CD1c-positive myeloid dendritic cell (primary cell): ENCODE results near the gene GYS2.
"Not testable (repeated sequence)": the region's sequence is repeated elsewhere in the genome, so short reads cannot be mapped to it uniquely, and the experiment has no call there.

Experiments
- DNase-seq: peaks from one replicate; pipeline ENCODE4 v3.0.0-alpha.2; 2016; ENCODE audit errors: extremely low spot score

The GYS2 gene

DNA sequence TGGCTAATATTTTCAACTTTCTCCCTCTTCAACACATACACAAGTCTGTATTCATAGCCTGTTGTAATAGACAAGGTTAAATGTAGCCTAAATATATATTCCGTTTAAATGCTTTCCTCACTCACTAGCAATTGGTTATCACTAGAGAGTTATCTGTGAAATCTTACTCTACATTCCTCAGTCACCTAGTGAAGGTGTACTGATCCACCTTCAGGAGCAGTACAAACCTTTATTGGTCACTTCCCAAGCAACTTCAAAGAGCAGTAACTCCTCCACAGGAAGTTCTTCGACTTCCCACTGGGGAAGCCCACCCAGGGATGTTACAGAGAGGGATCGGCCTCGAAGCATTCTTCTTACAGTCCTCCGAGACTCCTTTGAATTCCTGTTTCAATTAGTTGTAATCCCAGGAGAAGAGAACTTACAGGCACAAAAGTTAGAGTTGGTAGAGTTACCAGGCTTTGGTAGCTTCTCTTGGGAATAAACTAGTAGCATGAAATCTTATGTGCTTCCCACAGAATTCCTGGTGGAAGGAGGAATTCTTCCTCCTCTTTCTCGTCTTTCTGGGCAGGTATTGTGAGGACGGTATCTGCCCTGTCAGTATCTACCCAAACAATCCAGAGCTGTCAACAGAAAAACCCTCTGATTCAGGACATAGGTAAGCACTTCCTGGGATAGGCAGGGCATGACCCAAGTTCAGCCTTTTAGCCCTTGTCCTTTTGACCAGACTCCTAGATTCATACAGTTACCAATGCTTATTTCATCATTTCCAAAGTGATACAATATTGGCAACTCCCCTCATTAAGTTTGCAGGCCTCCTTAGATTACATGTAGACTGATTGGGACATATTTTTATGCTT is at the start of gene GYS2:
GYS2 (minus strand) TSS at position 603 of the 857 bp plus-strand sequence; CDS start at position 348, 255 bp downstream.
- no peak for DNase-seq

DNA sequence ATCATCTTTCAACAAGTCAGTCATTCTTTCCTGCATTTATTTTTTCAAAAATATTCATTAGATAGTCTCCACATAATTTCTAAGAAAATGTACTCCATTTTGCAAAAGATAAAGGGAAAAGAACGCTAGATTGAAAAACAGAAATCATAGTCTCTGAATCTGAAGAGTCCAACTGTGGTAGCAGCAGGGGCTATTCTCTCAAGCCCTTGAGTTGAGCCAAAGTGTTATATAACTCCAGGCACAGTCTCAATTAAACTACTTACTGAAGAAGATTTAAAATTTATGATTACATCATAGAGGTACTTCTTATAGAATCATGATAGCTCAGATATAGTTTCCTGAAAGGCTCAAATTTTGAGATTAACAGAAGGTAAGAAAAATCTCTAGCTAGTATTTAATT is 47.2 kb upstream of the GYS2 start:
- DNase-seq, result no peak

DNA sequence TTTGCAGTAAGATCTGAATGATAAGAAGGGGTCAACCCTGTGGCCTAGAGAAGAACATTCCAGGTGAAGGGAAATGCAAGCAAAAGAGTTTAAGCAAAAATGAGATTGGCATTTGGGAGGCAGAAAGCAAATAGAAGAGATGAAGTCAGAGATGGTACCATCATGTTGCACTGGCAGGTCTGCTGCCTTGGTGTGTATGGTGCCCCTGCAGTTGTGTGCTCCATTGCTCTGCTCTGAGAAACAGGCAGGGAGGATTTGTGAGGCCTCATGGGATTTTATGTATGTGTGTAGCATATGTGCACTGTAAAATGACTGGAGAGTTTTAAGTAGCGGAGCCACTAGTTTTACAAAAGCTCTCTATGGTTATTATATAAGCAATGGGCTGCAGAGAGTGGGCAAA is 46.4 kb upstream of the GYS2 start:
- DNase-seq, result no peak

DNA sequence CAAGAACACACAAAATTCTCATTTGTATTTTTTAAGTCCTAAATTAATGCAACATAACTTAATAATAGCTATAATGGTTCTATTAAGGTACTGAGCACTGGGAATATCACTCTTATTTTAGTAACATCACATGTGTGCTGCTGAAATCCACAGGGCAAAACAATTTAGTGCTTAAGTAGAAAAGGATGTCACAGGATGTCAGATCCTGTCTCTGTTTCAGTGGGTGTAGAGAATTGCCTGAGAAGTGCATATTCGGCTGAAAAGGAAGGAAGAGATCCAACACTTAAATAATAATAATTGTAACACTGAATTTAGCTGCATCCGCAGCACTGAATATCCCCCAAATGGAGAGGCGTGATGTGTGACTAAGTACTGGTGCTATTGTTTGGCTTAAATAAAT is 44.4 kb upstream of the GYS2 start:
- DNase-seq, result no peak

DNA sequence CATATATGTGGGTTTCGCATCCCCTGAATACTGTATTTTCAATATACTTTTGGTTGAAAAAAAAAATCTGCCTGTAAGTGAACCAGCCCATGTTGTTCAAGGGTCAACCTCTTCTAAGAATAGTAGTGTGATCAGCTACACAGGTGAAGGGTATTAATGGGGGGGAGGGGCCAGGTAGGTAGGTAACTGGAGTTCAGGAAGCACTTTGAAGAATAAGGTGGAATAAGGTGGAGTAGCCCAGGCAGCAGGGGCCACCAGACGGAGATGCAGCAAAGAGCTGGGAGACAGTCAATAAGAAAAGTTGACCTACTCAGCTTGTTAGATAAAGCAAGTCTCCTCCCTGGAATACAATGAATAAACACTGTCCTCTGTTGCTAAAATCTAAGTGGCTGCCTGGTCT is 43.7 kb upstream of the GYS2 start:
- no peak for DNase-seq

DNA sequence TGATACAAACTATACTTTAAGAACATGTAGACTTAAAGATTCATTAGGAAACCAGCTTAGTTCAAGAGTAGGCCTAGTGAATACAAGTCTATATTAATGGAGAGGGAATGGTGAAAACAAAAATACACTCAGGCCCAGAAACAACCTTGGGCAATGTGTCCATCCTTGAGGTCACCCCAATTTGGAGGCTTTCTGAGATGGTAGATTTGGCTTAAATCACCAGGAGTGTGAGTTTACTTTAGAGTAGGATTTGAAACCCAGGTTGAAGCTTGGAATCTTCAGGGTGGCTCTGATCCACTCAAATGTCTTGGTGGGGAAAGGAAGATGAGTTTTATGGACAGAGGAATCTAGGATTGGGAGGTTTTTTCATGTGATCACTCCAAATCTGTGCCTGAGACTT is 42.5 kb upstream of the GYS2 start:
- DNase-seq, result no peak

DNA sequence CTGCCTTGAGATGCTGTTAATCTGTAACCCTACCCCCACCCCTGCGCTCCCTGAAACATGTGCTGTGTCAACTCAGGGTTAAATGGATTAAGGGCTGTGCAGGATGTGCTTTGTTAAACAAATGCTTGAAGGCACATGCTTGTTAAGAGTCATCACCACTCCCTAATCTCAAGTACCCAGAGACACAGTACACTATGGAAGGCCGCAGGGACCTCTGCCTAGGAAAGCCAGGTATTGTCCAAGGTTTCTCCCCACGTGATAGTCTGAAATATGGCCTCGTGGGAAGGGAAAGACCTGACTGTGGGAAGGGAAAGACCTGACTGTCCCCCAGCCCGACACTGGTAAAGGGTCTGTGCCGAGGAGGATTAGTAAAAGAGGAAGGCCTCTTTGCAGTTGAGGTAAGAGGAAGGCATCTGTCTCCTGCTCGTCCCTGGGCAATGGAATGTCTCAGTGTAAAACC is 40.4 kb upstream of the GYS2 start:
- DNase-seq, result not testable (repeated sequence)

DNA sequence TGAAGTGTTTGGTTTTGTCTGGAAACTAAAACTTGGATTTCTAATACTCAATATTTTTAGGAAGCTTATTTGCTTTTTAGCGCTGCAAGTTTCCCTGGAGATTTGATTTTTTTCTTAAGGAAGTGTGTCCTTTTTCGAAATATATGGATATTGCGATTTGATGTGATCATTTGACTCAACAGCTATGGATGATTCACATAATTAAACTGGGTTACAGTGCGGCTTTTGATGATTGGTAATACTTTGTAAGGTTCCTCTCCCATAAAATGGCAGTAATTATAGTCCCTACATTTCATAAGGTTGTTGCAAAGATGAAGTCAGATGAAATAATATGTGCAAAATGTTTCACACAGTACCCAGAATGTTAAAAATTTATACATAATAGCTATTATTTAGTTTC is 39.9 kb upstream of the GYS2 start:
- no peak for DNase-seq

DNA sequence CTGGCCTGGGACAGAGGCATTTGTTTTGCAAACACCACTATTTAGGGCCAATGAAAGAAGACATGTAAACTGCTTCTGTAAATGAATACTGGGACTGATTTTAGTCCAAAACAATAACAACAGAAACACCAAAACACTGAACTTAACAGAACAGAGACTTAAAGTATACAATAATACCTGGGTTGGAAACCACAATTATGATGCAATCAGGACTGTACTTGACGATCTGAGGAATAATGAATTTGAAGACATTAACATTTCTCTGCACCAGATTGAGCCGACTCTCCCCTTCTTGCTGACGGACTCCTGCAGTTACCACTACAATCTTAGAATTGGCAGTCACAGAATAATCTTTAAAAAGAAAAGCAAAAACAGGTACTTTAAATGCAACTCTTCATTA is 39.1 kb upstream of the GYS2 start:
- no peak for DNase-seq

DNA sequence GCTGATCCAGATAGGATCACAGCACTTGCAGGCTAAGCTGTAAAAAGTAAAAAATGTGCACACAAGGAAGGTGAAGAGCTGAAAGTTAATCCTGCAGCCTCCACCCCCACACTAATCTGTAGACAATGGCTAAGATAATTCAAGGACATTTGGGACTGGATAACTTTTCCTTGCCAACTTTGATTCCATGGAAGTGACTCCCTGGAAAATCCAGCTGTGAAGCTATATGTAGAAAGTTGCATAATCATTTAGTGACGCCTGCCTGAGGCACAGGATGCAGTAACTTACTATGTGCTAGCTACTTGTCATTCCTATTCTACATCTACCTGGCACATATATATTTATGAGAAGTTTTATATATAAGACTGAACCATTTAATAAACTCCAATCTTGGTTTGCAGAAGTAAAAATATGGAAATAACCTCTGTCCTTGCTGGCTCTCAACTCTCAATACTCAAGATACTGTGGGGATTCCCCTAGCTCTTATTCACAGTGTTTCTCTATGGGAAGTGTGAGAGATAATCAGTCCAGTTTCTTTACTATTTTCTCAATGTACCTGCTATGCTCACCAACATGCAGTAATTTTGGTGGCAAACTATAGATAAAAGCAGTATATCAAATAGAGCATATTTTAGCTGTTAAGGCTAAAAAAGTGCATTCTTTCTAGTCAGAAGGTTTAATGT is 38.2 kb upstream of the GYS2 start:
- DNase-seq, result no peak

DNA sequence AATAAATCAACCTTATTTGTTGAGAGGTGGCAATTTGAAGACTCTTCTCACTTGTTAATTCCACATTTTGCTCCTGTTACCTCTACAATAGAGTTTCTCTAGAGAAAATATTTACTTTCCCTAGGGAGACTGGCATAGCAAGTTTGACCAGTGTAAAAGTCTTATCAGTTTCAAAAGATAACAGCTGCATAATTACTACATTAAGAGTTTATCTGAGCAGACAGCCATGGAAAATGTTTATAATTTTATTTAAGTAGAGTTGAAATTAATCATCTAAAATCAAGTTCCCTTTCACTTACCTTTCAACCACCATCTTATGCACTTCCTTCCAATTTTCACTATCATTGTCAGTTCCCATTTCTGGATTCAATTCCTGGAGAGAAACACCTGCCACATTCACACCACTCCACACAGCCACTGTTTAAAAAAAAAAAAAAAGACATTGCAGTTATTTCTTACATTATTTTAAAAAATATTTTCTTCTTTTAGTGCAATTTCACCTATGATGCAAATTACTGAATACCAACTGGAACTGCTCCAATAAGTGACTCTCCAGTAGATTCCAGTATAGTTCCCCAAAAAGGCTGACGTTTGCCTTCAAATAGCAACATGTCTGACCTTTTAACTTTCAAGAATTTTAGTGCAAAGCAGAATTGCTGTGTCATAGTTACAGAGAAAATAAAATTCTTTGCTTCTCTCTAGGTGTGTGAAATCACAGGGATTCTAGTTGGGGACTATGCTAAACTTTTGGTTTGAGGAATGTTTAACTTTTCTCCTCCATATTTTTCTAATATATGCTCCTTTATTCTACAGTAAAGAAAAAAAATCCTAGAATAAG is 33.6 kb upstream of the GYS2 start:
- DNase-seq, result no peak

DNA sequence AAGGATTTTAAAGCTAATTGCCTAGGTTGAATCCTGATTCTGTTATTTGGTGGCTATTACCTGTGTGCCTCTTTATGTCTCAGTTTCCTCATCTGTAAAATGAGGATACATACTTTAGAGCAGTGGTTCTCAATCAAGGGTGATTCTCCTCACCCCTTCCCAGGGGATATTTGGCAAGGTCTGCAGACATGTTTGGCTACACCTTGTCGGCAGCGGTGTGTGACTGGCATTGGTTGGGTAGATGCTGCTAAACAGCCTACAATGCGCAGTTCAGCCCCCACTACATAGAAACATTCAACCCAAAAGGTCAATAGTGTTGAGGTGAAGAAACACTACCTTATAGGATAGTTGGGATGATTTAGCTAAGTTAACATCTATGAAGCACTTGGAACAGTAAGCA is 29.6 kb upstream of the GYS2 start:
- DNase-seq, result no peak

DNA sequence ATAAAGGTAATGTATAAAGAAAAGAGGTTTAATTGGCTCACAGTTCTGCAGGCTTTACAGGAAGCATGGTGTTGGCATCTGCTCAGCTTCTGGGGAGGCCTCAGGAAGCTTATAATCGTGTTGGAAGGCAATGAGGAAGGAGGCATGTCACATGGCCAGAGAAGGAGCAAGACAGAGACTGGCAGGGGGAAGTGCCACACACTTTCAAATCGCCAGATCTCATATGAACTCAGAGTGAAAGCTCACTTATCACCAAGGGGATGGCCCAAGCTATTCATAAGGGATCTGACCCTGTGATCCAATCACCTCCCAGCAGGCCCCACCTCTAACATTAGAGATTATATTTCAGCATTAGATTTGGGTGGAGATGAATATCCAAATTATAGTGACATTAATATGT is 26.7 kb upstream of the GYS2 start:
- DNase-seq, result no peak

DNA sequence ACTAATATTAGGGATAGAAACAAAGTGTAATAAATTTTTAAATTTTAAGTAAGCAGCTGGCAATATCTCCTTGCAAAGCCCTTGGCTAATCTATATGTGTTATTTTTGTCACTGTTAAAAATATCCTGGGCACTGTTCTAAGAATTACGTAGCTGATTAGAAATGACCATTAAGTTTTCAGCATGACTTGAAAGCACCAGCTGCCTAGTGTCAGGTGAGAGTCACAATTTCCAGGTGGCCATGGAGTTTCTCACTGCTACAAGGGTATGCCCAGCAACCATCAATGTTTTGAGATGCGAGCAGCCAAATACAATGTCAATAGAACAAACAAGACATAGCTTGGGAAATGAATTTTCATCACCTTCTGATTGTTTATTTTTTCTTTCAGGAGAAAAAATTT is 23.3 kb upstream of the GYS2 start:
- DNase-seq, result no peak

DNA sequence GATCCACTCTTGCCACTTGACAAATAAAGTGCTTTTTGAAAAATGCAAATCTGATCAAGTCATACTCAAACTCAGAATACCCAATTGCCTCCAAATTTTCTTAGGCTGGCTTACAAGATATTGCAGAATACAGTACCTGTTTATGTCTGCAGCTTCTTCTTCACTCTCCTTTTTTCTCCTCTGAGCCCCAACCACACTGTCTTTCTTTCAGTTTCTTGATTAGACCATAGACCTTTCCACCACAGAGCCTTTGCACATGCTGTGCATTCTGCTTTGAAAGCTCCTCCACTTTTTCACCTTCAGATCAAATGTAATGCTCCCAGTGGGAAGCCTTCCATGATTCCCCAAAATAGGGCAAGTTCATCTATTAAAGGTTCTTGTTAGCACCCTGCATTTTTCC is 13.9 kb upstream of the GYS2 start:
- DNase-seq, result no peak

DNA sequence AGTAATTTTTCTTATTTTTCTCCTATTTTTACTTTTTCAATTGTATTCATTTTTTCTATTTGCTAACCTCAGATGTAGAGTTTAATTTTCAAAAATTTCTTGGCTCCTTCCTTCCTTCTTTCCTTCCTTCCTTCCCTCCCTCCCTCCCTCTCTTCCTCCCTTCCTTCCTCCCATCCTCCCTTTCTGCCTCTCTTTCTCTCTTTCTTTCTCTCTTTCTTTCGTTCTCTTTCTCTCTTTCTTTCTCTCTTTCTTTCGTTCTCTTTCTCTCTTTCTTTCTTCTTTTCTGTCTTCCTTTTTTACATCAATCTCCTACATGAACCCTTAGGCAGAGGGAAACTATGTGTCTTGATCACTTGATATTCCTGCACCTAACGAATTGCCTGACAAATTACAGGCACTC is 12.4 kb upstream of the GYS2 start:
- no peak for DNase-seq

DNA sequence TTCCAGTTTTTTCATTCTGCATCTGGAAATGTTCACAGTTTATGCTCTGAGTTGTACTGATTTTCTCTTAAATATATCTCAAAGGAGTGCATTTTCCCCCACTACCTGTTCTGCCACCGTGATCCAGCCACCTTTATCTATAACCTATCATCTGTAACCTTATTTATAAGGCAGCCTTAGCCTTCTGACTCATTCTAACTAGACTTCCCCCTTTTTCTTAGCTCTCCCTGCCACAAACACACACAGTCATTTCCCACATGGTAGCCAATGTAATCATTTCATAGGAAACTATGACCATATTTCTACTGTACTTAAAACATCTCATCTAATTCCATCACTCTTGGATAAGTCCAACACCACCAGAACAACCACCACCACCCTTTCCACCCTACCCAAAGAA is 10.8 kb upstream of the GYS2 start:
- DNase-seq, result peak; percentile 63

DNA sequence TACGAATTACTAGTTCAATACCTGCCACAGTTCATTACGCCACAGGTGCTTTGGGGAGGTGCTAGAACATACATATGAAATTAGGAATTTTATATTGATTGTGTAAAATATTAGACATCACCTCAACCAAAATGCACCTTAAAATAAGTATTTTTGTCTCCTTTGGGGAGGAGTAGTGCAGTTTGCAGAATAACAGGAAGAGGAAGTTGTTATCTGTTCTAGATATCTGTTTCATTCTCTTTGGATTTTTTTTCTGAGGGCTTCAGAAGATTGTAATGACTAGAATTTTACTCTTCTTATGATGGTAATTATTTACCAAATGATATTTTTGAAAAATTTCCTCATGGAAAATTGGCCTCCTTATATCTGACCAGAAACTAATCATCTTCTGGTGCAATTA is 9.9 kb upstream of the GYS2 start:
- peak; percentile 20 for DNase-seq

DNA sequence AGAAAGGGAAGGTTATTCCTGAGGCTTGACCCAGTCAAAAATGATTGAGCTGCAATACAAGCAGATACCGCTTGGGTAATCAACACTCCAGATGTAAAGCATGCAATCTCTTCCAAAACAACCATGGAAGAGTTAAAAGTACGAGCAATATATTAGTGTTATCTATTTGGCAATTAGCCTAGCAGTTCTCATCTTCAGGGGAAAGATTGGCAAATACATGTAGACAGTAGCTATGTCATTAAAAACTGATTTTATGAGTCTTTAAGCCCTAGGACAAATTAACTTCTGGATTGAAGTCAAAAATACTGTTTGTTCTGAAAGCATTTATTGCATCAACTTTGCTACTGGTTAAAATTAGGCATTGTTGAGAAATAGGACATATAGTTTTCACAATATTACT is 9.3 kb upstream of the GYS2 start:
- DNase-seq, result no peak

DNA sequence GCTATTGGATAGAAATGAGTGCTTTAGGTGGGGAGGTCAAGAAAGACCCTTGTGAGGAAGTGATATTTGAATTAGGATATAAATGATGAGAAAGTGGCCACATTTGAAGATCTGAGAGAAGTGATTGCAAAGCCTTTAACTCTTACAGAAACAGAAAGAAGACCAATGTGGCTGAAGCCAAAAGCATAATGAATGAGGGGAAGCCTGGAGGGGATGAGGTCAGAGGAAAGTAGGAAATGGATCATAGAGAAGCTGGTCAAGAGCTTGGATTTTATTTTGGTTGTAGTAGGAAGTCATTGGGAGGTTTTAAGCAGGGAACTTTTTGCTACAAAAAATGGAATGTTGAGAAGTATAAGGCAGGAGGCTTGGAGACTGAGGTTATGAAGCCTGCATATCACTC is 3.5 kb upstream of the GYS2 start:
- no peak for DNase-seq

DNA sequence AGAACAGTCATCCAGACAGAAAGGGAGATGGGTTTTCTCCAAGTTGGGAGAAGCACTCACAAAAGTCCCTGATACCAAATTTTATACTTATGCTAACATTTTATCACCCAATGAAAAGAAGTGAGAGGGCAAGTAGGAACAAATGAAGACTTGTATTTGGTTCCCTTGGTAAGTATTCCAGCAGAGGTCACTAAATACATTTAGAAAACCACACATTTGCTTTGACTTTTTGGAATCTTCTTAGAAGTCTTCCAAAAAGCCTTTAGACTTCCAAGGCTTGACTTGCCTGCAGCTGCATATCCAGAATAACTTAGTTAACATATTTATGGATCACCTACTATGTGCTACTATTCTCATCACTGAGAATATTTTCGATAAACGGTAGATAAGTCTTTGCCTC is 3.1 kb upstream of the GYS2 start:
- peak; percentile 21 for DNase-seq

DNA sequence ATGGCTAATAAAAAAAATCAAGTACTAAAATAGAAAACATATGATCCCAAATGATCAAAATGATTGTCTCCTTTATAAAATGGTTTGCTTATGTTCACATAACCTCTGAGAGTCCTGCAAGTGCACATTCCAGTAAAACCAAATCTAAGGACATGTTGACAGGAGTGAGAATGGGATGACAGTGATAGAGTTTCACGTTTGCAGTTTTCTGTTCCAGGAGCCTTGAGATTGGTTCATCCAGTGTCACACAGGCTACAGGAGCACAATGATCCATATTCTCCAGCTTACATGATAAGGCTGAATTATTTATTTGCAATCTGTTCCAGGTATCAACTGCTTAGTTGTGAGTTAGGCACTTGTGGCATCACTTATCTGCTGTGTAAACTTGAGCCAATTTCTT is 1.5 kb upstream of the GYS2 start:
- no peak for DNase-seq
